HG03159 (cell line): ENCODE data around the gene LAMA3.

Experiments used
- ATAC-seq: cut with Tn5 transposase; IDR thresholded peaks from one replicate; pipeline ENCODE4 v1.9.1; 2021; ENCODE audit warnings: mild to moderate bottlenecking, moderate library complexity; ENCODE audit not compliant: unreplicated experiment

Gene LAMA3

GRCh38 chr18:23669804-23670405, 19.3 kb upstream of the LAMA3 start:
- ATAC-seq = no peak

GRCh38 chr18:23671564-23671963, 17.7 kb upstream of the LAMA3 start:
- ATAC-seq = no peak

GRCh38 chr18:23673725-23674124, 15.5 kb upstream of the LAMA3 start:
- no peak for ATAC-seq

DNA sequence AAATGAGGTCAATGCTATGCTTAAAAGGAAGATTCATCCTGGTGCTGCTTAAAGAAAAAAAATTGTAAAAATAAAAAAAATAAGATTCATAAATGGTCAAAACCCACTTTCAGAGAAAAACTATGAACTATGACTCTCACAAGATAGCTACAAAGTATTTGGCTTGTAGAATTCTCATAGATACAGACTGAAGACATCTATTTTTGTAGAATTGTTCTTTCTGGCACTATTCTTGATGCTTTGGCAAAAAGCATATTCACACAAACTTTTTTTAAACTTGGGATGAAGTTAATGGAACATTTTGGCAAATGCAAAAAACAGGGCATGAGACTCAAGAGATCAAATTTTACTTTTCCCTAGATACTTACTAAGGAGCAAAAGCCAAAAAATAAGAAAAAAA, 14.0 kb upstream of the LAMA3 start:
- ATAC-seq = no peak

DNA sequence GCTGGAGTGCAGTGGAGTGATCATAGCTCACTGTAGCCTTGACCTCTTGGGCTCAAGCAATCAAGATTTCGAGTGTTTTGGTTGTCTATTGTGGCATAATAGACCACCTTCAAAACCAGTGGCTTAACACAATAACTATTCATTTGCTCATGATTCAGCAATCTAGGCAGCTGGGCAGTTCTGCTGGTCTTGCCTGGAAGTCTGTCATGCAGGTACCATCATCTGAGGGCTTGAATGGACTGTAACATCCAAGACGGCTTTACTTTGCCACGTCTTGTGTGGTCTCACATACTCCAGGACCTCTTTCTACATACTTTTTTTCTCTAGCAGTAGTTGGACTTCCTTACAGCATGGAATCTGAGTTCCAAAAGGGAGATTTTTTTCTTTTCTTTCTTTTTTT, 13.4 kb upstream of the LAMA3 start:
- no peak for ATAC-seq

GRCh38 chr18:23682045-23682444, 7.2 kb upstream of the LAMA3 start:
- no peak for ATAC-seq

DNA sequence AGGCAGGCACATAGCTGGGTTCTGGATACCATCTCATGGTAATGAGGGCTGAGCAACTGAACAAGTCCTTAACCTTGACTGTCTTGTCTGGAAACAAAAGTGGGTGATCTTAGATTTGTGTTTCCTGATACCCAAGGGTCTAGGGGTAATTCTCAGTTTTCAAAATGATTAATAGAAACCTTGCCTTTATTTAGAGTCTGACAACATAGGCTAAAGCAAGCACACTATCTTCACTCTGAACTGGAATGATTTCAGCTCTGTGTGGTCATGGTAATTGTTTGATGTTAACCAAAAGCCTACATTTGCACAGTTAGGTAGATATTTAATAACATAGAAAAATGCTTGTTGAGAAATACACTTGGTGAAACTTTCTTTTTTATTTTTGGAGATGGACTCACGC, 6.8 kb upstream of the LAMA3 start:
- no peak for ATAC-seq

GRCh38 chr18:23683155-23683554, 6.1 kb upstream of the LAMA3 start:
- ATAC-seq = no peak

DNA sequence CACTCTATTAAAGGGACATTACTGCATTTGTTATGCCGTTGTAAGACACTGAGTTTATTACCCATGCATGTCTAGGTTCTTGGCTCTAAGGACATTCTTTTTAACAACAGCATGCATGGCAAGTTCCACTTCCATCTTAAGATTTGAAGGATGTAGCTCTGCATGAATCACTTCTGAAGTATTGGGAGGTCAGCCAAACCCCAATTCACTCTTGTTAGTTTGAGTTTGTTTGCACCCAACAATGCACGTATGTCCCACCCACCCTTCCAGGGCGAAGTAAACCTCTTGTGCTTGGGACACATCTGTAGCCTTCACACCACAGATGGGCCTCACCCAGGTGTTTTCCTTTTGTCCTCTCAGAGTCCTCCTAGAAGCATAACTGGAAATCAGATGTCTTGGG, 5.6 kb upstream of the LAMA3 start:
- ATAC-seq = no peak

DNA sequence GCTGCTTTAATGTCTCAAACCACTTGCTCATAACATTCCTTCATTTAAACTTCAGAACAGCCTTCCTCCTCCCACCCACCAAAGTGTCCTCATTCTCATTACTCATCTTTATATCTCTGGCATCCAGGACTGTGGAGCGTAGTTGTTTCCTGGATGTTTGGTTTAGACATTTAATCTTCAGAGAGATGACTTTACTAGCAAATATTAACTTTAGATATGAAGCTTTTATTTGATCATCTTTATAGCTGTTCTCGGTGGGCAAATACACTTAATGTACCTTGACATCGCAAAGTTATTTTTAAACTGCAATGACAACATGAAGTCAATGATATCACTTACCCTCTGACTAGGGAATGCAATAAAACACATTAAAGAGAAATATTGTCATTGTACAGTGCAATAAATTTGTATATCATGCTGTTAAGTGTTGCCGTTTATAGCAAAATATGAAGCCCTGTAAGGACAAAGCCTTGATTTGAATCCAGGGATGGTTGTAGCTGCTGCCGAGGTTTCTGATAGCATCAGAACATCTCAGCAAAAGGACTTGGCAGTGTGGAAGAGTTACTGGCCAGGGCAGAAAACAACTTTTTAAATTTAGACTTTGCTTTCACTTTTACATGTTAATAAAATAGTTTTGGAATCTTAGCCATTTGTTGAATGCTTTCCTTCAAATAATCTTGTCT, 4.6 kb upstream of the LAMA3 start:
- no peak for ATAC-seq

GRCh38 chr18:23688528-23688927, 725 bp upstream of the LAMA3 start:
- no peak for ATAC-seq

DNA sequence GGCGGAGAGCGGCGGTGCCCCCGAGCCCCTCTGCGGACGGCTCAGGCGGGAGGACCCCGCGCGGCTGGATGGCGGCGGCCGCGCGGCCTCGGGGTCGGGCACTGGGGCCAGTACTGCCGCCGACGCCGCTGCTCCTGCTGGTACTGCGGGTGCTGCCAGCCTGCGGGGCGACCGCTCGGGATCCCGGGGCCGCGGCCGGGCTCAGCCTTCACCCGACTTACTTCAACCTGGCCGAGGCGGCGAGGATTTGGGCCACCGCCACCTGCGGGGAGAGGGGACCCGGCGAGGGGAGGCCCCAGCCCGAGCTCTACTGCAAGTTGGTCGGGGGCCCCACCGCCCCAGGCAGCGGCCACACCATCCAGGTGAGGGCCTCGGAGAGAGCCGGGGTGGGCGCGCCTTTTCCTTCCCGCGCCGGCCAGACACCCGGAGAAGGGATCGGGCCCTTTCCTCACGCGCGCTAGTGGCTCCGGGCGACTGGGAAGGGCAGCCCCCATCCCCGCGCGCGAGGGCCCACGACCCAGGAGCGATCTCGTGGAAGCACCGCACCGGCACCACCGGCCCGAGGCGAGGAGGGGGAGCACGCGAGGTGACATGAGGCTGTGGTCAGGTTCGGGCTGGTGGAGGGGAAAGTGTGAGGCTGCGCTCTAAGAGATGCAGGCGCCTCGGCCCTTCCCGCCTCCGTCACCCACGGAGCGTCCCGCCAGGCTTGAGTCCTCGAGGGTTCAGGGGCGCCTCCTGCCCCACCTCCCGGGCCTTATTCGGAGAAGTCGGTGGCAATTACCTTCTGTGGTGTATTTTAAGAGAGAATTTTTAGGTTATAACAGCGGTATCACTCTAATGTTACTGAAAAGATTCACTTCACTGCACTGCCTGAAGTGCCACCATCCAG, 607 bp downstream of the LAMA3 start:
- no peak for ATAC-seq

DNA sequence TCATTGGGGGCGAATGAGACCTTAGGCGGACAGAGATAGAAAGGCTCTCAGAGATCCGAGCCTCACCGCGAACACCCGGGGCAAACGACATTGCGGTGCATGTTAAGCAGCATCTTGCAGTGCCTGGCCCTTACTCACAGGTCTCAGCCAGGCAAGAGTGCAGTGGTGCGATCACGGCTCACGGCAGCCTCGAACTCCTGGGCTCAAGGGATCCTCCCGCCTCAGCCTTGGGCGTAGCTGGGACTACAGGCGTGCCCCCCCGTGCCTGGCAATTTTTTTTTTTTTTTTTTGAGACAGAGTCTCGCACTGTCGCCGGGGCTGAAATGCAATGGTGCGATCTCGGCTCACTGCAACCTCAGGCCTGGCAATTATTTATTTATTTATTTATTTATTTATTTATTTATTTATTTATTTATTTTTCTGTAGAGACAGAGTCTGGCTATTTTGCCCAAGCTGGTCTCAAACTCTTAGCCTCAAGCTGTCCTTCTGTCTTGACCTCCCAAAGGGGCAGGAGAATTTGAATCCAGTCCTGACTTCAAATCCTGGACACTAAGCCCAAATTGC, 1.3 kb downstream of the LAMA3 start:
- no peak for ATAC-seq

DNA sequence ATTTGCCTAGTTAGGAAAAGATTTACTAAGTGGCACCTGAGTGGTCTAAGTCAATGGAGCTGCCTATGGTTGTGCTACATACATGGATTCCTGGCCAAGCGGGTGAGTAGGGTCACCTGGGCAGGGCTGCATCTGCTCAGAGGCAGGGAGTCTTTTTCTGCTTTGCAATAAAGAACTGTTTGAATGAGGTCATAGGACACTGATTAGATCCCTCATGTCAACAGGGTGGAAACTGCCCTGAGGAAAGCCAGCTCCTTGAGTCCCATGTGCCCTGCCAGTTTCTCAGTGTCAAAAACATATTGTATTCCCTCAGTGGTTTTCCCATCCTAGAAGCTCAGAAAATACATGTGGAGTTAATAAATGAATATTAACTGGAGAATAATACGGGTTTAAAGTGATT, 4.6 kb downstream of the LAMA3 start:
- ATAC-seq = no peak

- no peak for ATAC-seq
Observed at GRCh38 chr18:23694637-23695430, 5.6 kb downstream of the LAMA3 start.

DNA sequence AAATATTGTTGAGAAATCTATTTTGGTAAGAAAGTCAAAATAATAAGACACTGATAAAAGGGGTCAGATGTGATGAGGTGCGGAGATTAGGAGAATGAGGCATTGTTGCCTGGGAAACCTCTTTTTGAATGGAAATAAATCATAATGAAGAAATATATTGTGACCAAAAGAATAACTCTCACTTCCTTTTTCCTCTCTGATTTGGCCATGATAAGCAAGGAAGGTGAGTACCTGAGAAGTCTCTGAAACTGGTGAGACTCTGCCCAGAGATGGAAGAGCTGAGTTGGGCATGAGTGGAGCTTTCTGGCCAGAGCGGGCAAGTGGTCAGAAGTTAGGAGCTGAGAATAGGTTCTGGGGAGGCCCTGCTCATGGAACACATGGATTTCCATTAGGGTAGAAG, 11.8 kb downstream of the LAMA3 start:
- ATAC-seq = peak; percentile 68

- no peak for ATAC-seq
Observed at GRCh38 chr18:23701544-23702064, 12.4 kb downstream of the LAMA3 start.

GRCh38 chr18:23702606-23703005, 13.4 kb downstream of the LAMA3 start:
- no peak for ATAC-seq

DNA sequence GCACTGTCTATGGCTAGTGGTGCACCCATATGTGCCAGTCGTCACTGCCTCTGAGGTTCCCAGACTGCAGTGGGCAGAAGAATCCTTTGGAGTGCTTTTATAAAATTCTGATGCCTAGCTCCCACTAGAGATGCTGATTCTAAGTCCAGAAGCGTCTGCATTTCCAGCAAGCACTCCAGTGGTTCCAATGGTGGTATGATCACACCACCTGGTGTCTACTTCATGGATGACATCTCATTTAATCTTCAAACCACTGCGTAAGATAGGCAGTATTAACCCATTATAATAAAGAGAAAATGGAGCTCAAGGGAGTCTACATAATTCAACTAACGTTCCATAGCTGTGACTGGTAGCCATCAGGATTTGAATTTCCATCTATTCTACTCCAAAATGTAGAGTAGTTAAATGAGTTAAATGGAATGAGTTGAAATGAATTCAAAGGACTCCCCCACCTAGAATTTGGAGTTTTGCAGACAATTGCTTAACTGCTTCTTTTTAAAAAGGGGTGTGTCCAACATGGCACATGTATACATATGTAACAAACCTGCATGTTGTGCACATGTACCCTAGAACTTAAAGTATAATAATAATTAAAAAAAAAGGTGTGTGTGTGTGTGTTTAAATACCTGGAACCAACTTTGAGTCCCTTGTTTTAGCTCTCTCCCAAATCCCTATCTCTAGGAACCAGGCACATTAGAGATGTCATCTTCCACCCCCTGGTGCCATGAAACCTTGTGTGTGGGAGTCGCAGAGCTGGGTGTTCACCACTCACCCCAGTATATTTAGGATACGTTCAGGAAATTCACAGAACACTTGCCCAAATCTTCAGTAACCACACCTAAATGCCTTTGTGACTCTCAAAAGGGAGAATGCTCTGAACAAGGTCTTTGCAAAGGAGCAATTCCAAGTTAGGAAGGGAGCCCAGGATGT, 14.1 kb downstream of the LAMA3 start:
- no peak for ATAC-seq

GRCh38 chr18:23703987-23704384, 14.7 kb downstream of the LAMA3 start:
- no peak for ATAC-seq
